Loucy (cell line): ENCODE results near the gene ZNF629.
A peak's percentile ranks its signal among the peaks of the same experiment; 100 is the strongest.

ENCODE experiments used
- H2AFZ ChIP-seq: fragments of 200-600 bp; sonication (generic); 2 replicates; pipeline ENCODE4 v1.6.0; 2016; ENCODE audit warnings: antibody characterized with exemption, mild to moderate bottlenecking, low read length, moderate library complexity
- H3F3A ChIP-seq: fragments of 200-600 bp; 2 replicates; pipeline ENCODE4 v1.6.0; 2016; ENCODE audit warnings: antibody characterized with exemption, low read depth, mild to moderate bottlenecking
- H3K27me3 ChIP-seq: fragments of 200-600 bp; sonication (generic); 2 replicates; pipeline ENCODE4 v1.6.1; 2014; ENCODE audit warnings: low read length, mild to moderate bottlenecking; ENCODE audit not compliant: insufficient read depth, poor library complexity, severe bottlenecking
- H3K36me3 ChIP-seq: fragments of 200-600 bp; sonication (generic); 2 replicates; pipeline ENCODE4 v1.6.1; 2016; ENCODE audit warnings: low read length; ENCODE audit not compliant: insufficient read depth
- H3K4me1 ChIP-seq: fragments of 200-600 bp; sonication (generic); 2 replicates; pipeline ENCODE4 v1.5.1; 2014; ENCODE audit warnings: low read length, mild to moderate bottlenecking; ENCODE audit not compliant: insufficient read depth, poor library complexity, severe bottlenecking
- H3K4me2 ChIP-seq: fragments of 200-600 bp; sonication (generic); 2 replicates; pipeline ENCODE4 v1.6.0; 2014; ENCODE audit warnings: antibody characterized with exemption, low read length, low read depth, mild to moderate bottlenecking; ENCODE audit not compliant: poor library complexity, severe bottlenecking
- H3K4me3 ChIP-seq: fragments of 200-600 bp; sonication (generic); 2 replicates; pipeline ENCODE4 v1.5.1; 2014; ENCODE audit warnings: low read length, mild to moderate bottlenecking, mixed read lengths; ENCODE audit not compliant: poor library complexity, severe bottlenecking
- H3K79me2 ChIP-seq: fragments of 200-600 bp; sonication (generic); 2 replicates; pipeline ENCODE4 v1.6.1; 2014; ENCODE audit warnings: low read length; ENCODE audit not compliant: insufficient read depth
- H3K9ac ChIP-seq: fragments of 200-600 bp; sonication (generic); 2 replicates; pipeline ENCODE4 v1.6.0; 2014; ENCODE audit warnings: mild to moderate bottlenecking, low read depth, low read length, moderate library complexity; ENCODE audit not compliant: poor library complexity, severe bottlenecking
- H3K9me2 ChIP-seq: fragments of 200-600 bp; sonication (generic); replicated peaks from 2 replicates; pipeline ENCODE4 v1.6.1; 2016; ENCODE audit warnings: low read depth, low read length, mixed read lengths
- H3K9me3 ChIP-seq: fragments of 200-600 bp; sonication (generic); 2 replicates; pipeline ENCODE4 v1.6.1; 2014; ENCODE audit warnings: mild to moderate bottlenecking, antibody characterized with exemption, low read length, low read depth; ENCODE audit not compliant: insufficient read depth
- H4K20me1 ChIP-seq: fragments of 200-600 bp; sonication (generic); 2 replicates; pipeline ENCODE4 v1.6.0; 2014; ENCODE audit warnings: antibody characterized with exemption, low read length, mild to moderate bottlenecking; ENCODE audit not compliant: insufficient read depth, poor library complexity, severe bottlenecking
- CTCF ChIP-seq: fragments of 200-600 bp; sonication (generic); conservative IDR thresholded peaks from 2 replicates; pipeline ENCODE4 v1.5.1; 2014; ENCODE audit warnings: mild to moderate bottlenecking, antibody characterized with exemption, low read length
- EZH2phosphoT487 ChIP-seq: fragments of 200-600 bp; IDR thresholded peaks from 2 replicates; pipeline ENCODE4 v1.6.1; 2018; ENCODE audit warnings: antibody characterized with exemption, mild to moderate bottlenecking, moderate library complexity, borderline replicate concordance

ZNF629 gene

GRCh38 chr16:30760577-30761426, 26.2 kb downstream of the ZNF629 start:
- Histone ChIP-seq H3K4me2 (peak overlapping the region; percentile 80), H3K36me3 (peaks cover 18% of the 10 kb centered on the region; the same call in 1 of the 2 replicates), H3K27me3 (no peaks in the 10 kb centered on the region), H3K4me3 (peak overlapping the region; percentile 87), H3K4me1 (peaks cover 23% of the 10 kb centered on the region), H2AFZ (peak overlapping the region; percentile 88; the same call in 1 of the 2 replicates), H3K9me2 (no peaks in the 10 kb centered on the region), H3K9me3 (no peaks in the 10 kb centered on the region), H3F3A (no peaks in the 10 kb centered on the region), H4K20me1 (peaks cover 22% of the 10 kb centered on the region), H3K79me2 (peaks cover 28% of the 10 kb centered on the region), H3K9ac (peak overlapping the region; percentile 56)
- TF ChIP-seq CTCF (no peak), EZH2phosphoT487 (no peak)

- H3K4me3 ChIP-seq: no peak overlapping the region
- H3K4me2 ChIP-seq: no peak overlapping the region
- H3F3A ChIP-seq: no peaks in the 10 kb centered on the region
- H2AFZ ChIP-seq: no peak overlapping the region
- H3K27me3 ChIP-seq: no peaks in the 10 kb centered on the region
- peaks cover 23% of the 10 kb centered on the region for H3K4me1 ChIP-seq
- H3K9ac ChIP-seq: no peak overlapping the region
- H3K9me2 ChIP-seq: no peaks in the 10 kb centered on the region
- peaks cover 11% of the 10 kb centered on the region; the same call in 1 of the 2 replicates for H3K36me3 ChIP-seq
- peaks cover 22% of the 10 kb centered on the region for H4K20me1 ChIP-seq
- peaks cover 28% of the 10 kb centered on the region for H3K79me2 ChIP-seq
- no peaks in the 10 kb centered on the region for H3K9me3 ChIP-seq
- TF ChIP-seq CTCF (no peak), EZH2phosphoT487 (no peak)
Measured at GRCh38 chr16:30760001-30760559, 26.9 kb downstream of the ZNF629 start.

GRCh38 chr16:30758988-30759491, 28.0 kb downstream of the ZNF629 start:
- TF ChIP-seq CTCF (no peak), EZH2phosphoT487 (no peak)
- H3K9me3 ChIP-seq: no peaks in the 10 kb centered on the region
- H3K9ac ChIP-seq: no peak overlapping the region
- no peak overlapping the region for H3K4me2 ChIP-seq
- no peak overlapping the region for H3K4me3 ChIP-seq
- H3K79me2 ChIP-seq: peaks cover 19% of the 10 kb centered on the region
- no peak overlapping the region for H2AFZ ChIP-seq
- H3K27me3 ChIP-seq: no peaks in the 10 kb centered on the region
- H3K9me2 ChIP-seq: no peaks in the 10 kb centered on the region
- peaks cover 20% of the 10 kb centered on the region for H3K4me1 ChIP-seq
- no peaks in the 10 kb centered on the region for H3F3A ChIP-seq
- H4K20me1 ChIP-seq: peaks cover 12% of the 10 kb centered on the region
- H3K36me3 ChIP-seq: peaks cover 8% of the 10 kb centered on the region; the same call in 1 of the 2 replicates
